Measurements from ENCODE around the gene CNTF. TPM values are rescaled to one million over a fixed set of nuclear protein-coding genes. Genes with fewer than 3 reads are reported as not detected.

The CNTF gene
- 0.95 and 1.1 TPM in 2 replicates for total RNA-seq

GRCh38 chr11:58622344-58622743 lies at the start of gene CNTF:
Gene CNTF, plus strand, starts transcription at chr11:58622665. Its CDS starts 88 bp downstream, at chr11:58622753.

GRCh38 chr11:58575377-58576020 lies 47.0 kb upstream of the CNTF start, which contains the start of gene LPXN:
Gene LPXN, minus strand, starts transcription at chr11:58575856. Its CDS starts 84 bp downstream, at chr11:58575772.

GRCh38 chr11:58578635-58579191 lies 43.8 kb upstream of the CNTF start, which contains the start of gene ZFP91:
Gene ZFP91, plus strand, starts transcription at chr11:58579063. Its CDS starts 219 bp downstream, at chr11:58579282.

Other genes with a start within 250 kb of the CNTF start
- not detected in 2 replicates for gene OR5B3, start 215.8 kb upstream of the CNTF start, total RNA-seq
- gene OR5B2, start 194.5 kb upstream of the CNTF start, total RNA-seq = not detected in 2 replicates
- gene OR5B12, start 180.4 kb upstream of the CNTF start, total RNA-seq = 0.09 TPM in 1 of 2 replicates, not detected in the other
- not detected in 2 replicates for gene OR5B21, start 114.6 kb upstream of the CNTF start, total RNA-seq
- gene LPXN, start 46.8 kb upstream of the CNTF start, total RNA-seq = 1.9 and 8.0 TPM in 2 replicates
- 17.3 and 28.8 TPM in 2 replicates for gene ZFP91, start 43.6 kb upstream of the CNTF start, total RNA-seq
- gene GLYAT, start 109.3 kb downstream of the CNTF start, total RNA-seq = not detected in 2 replicates
- 0.77 and 2.0 TPM in 2 replicates for gene GLYATL2, start 222.0 kb downstream of the CNTF start, total RNA-seq

All from bronchial smooth muscle cell (primary cell).